ENCODE results near the gene MAD2L2. TPM values are rescaled to one million over a fixed set of nuclear protein-coding genes. Genes with fewer than 3 reads are reported as not detected.

MAD2L2 gene
- total and polyA plus RNA-seq, 9 of the 15 experiments (the other 6 are each of a cell fraction or from before 2014, with no cell fraction given), result 12.4 to 286 (median 143) TPM

DNA sequence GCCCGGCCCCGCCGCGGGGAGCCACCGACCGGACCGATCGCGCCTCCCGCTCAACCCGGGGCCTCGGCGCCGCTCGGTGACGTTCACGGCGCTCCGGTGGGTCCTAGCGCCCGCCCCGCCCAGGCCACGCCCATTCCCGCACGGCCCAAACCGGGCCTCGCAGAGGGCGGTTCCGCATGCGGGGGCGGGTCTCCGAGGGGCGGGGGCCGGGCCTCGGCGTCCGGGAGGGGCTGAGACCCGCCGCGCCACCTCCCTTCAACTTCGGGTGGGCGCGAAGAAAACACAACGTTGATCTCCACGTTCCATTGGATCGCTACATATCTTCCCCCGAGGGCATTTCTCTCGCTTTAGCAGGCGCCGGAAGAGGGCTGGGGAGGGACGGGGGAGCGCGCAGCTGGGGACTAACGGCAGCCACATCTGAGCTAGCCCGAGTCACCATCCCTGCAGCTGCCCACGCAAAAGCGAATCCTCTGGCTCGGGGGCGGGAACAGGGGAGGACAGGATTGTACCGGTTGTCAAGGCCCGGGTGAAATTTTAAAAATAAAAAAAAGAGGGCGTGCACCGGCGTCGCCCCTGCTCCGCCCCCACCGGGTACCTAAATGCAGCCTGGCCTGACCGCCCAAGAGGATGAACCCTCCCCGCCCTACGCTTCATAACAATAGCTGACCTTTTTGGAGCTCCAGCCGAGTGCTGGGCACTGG is at the start of gene MAD2L2 (continued):
- TF ChIP-seq, protein P1, sequence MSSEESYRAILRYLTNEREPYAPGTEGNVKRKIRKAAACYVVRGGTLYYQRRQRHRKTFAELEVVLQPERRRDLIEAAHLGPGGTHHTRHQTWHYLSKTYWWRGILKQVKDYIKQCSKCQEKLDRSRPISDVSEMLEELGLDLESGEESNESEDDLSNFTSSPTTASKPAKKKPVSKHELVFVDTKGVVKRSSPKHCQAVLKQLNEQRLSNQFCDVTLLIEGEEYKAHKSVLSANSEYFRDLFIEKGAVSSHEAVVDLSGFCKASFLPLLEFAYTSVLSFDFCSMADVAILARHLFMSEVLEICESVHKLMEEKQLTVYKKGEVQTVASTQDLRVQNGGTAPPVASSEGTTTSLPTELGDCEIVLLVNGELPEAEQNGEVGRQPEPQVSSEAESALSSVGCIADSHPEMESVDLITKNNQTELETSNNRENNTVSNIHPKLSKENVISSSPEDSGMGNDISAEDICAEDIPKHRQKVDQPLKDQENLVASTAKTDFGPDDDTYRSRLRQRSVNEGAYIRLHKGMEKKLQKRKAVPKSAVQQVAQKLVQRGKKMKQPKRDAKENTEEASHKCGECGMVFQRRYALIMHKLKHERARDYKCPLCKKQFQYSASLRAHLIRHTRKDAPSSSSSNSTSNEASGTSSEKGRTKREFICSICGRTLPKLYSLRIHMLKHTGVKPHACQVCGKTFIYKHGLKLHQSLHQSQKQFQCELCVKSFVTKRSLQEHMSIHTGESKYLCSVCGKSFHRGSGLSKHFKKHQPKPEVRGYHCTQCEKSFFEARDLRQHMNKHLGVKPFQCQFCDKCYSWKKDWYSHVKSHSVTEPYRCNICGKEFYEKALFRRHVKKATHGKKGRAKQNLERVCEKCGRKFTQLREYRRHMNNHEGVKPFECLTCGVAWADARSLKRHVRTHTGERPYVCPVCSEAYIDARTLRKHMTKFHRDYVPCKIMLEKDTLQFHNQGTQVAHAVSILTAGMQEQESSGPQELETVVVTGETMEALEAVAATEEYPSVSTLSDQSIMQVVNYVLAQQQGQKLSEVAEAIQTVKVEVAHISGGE (CRISPR knock-in tag; IDR thresholded peaks at IDR 0.05), result peak in 2 of 3 experiments; percentile 68 to 89; a peak in 4 of 6 replicates
- TF ChIP-seq NBN (IDR thresholded peaks at IDR 0.05; ENCODE audit: low read depth), result peak; percentile 65; the same call in 1 of the 2 replicates
- no peak for TF ChIP-seq ZFP30 (CRISPR knock-in tag; IDR thresholded peaks at IDR 0.05; ENCODE audit: borderline replicate concordance)
- TF ChIP-seq DPF2 (IDR thresholded peaks at IDR 0.05), result peak; percentile 81
- TF ChIP-seq CREBBP (IDR thresholded peaks at IDR 0.05; ENCODE audit: low read depth, low read length), result no peak
- TF ChIP-seq STAG1 (CRISPR knock-in tag; IDR thresholded peaks at IDR 0.05; ENCODE audit: borderline replicate concordance), result no peak
- no peak for TF ChIP-seq HMG20A (CRISPR knock-in tag; conservative IDR thresholded peaks at IDR 0.05)
- no peak for TF ChIP-seq COPS2 (conservative IDR thresholded peaks at IDR 0.05)
- no peak for TF ChIP-seq RUNX1 (IDR thresholded peaks at IDR 0.05; ENCODE audit: low read depth)
- peak; percentile 91; the same call in 1 of the 2 replicates for TF ChIP-seq TOE1 (IDR thresholded peaks at IDR 0.05; ENCODE audit: borderline replicate concordance)
- no peak for TF ChIP-seq TOE1 (CRISPR knock-in tag; IDR thresholded peaks at IDR 0.05; ENCODE audit: borderline replicate concordance, low read depth)
- peak; percentile 72 for TF ChIP-seq SUPT5H (IDR thresholded peaks at IDR 0.05)
- peak; percentile 57; the same call in 1 of the 2 replicates for TF ChIP-seq JUND (IDR thresholded peaks at IDR 0.05; ENCODE audit: borderline replicate concordance, low read depth, low read length)
- peak; percentile 38; the same call in 1 of the 3 replicates for TF ChIP-seq JUND (tag; IDR thresholded peaks at IDR 0.05; ENCODE audit: borderline replicate concordance, low read depth, low read length)
- TF ChIP-seq, protein P2, sequence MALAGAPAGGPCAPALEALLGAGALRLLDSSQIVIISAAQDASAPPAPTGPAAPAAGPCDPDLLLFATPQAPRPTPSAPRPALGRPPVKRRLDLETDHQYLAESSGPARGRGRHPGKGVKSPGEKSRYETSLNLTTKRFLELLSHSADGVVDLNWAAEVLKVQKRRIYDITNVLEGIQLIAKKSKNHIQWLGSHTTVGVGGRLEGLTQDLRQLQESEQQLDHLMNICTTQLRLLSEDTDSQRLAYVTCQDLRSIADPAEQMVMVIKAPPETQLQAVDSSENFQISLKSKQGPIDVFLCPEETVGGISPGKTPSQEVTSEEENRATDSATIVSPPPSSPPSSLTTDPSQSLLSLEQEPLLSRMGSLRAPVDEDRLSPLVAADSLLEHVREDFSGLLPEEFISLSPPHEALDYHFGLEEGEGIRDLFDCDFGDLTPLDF (CRISPR knock-in tag; IDR thresholded peaks at IDR 0.05), result peak; percentile 34; the same call in 1 of the 2 replicates
- TF ChIP-seq, protein P3, sequence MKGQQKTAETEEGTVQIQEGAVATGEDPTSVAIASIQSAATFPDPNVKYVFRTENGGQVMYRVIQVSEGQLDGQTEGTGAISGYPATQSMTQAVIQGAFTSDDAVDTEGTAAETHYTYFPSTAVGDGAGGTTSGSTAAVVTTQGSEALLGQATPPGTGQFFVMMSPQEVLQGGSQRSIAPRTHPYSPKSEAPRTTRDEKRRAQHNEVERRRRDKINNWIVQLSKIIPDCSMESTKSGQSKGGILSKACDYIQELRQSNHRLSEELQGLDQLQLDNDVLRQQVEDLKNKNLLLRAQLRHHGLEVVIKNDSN (CRISPR knock-in tag; IDR thresholded peaks at IDR 0.05), result no peak
- TF ChIP-seq TSC22D4 (tag; IDR thresholded peaks at IDR 0.05), result no peak
- peak; percentile 79; the same call in 1 of the 2 replicates for TF ChIP-seq CBX1 (IDR thresholded peaks at IDR 0.05; ENCODE audit: low read depth)
- TF ChIP-seq CXXC5 (CRISPR knock-in tag; IDR thresholded peaks at IDR 0.05), result peak; percentile 93
- no peak for TF ChIP-seq GATA2 (CRISPR knock-in tag; IDR thresholded peaks at IDR 0.05)
- no peak for TF ChIP-seq ZNF124 (CRISPR knock-in tag; IDR thresholded peaks at IDR 0.05)
- peak; percentile 64; the same call in 1 of the 2 replicates for TF ChIP-seq GATAD2A (IDR thresholded peaks at IDR 0.05)
- TF ChIP-seq ELF2 (CRISPR knock-in tag; IDR thresholded peaks at IDR 0.05), result peak; percentile 55; the same call in 1 of the 2 replicates
- TF ChIP-seq SRF (CRISPR knock-in tag; IDR thresholded peaks at IDR 0.05), result peak in 1 of 2 experiments; percentile 62; a peak in 1 of 4 replicates
